ENCODE data around the gene TJP3.

Gene TJP3

DNA sequence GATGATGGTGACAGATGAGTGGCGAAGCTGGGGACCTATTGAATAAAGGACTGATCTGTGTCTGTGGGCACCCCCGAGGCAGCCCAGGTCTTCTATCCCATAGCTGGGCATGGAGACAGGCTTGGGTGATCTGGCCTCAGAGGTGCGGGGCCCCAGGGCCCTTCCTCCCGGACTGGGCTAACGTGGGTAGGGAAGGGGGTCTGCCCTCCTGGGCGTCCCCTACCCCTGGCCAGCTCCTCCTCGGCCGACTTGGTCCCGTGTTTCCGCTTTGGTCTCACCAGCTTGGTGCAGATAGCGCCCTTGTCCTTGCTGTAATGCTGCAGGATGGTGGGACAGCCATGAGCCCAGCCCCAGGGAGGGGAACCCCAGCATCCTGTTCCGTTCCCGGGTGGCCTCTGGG, 74.7 kb downstream of the TJP3 start:
- no peak for DNase-seq (ENCODE audit: low read depth in 2 of 2)

- no peak for DNase-seq (ENCODE audit: low read depth in 2 of 2)
Observed at GRCh38 chr19:3783660-3784584, 75.7 kb downstream of the TJP3 start.

DNA sequence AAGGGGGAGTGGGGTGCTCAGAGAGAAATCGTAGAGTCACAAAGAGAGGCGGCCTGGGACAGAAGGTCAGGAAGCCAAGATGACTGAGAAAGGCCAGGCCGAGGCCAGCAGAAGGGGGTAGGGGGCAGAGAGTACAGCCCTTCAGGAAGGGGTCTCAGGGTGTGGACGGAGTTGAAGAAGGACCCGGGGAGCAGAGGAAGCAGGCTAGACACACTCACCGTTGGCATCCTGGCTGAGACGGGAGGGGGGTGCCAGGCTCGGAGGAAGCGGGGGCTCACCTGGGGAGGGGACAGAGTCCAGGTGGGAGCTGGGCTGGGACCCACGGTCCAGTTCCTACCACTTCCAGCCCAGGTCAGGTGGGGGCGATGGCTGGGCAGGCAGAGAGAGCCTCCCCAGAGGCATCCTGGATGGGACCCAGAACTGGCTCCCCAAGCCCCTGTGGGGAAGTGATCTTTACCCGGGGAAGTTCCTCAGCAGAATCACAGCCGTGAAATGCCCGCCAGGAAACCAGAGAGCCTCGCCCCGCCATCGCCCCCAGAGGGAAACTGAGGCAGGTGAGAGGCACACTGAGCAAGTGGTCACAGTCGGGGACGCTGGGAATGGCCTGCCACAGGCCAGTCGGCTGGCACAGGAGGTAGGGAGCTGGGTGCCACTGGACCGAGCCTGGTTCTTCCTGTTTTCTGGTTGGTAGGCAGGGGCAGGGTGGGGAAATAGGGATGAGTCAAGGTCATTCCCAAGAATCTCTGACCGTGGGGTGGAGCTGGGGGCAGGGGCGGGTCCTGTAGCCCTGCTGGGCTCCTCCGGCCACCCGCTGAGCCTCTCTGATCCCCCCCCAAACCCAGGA, 76.6 kb downstream of the TJP3 start:
- no peak for DNase-seq (ENCODE audit: low read depth in 2 of 2)

DNA sequence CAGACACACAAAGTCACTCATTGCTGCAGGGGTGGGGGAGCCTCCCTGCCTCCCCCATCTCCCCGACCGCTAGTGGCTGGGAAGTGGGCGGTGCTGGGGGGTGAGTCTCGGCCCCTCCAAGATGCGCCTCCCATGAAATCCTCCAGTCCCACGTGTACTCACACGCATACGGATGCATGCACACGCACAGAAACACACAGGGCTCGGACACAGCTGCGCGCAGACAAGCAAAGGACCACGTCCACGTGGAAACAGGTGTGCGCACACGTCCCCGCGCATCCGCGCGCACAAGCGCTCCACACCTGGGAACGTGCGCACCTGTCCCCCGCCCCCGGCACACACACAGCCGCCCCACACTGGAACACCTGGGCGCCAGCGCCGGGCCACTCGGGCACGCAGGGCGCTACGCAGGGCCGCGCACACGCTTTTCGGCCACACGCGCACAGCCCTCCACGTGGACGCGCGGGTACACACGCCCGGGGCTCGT, 77.3 kb downstream of the TJP3 start:
- no peak for DNase-seq (ENCODE audit: low read depth in 2 of 2)

DNA sequence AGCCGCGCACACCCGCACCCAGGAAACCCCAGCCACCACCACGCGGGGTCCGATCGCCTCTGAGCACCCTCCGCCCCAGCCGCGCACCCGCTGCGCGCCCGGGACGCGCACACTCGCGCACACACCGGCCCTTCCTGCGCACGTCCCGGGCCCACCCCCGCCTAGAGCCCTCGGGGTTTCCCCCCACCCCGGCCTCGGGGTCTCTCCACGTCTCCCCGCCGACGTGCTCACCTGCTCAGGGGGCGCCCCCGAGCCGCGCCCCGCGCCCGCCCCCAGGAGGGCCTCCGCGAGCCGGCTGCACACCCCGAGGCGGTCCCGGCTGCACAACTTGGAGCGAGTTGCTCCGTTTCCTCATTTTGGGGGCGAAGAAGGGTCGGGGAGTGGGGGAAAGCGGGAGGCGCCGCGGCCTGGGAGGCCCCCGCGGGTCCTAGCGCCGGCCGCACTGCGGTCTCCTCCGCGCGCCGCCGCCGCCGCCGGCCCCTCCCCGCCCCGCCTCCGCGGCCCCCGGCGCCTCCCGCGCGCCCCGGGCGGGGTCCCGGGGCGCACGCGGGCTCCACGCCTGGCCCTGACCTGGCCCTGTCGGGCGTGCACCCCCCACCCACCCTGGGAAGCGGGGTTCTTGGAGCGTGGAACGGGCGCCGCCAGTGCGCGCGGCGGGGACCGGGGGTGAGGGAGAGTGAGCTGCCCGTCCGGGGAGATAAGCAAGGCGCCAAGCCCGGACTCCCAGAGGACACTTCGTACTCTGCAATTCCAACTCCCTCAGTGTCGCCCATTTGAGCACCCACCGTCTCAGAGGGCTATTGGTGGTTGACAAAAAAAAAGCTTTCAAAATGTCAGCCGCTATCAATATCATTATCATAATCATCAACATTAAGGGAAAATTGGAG, 78.0 kb downstream of the TJP3 start, which contains the start of gene MATK:
Gene MATK, minus strand, starts transcription at position 444 of the 887 bp plus-strand sequence. CDS start 1,246 bp downstream, outside the sequence.
- DNase-seq (ENCODE audit: low read depth in 2 of 2) = no peak

- no peak for DNase-seq (ENCODE audit: low read depth in 2 of 2)
Observed at GRCh38 chr19:3788996-3789778, 81.0 kb downstream of the TJP3 start.

DNA sequence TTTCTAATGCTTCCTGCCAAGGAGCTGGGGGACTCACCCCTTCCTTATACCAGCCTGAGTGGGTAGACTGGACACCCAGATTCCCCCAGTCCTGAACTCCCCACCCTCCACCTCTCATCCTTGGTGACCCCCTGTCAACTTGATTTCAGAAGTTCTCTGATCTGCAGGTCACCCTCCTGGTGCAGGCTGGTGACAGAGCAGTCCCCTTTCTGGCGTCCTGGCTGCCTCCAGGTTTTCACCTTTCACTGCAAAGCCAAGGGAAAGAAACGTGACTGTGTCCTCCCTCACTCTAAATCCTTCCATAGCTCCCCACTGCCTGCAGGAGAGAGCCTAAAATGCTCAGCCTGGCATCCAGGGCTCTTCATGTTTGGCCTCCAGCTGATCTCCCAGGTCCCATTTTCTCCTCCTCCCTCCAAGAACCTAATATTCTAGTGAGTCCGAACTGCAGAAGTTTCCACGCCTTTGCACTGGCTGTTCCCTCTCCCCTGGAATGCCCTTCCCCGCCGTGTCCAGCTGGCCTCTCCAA, 82.1 kb downstream of the TJP3 start:
- DNase-seq (ENCODE audit: low read depth in 2 of 2) = no peak

DNA sequence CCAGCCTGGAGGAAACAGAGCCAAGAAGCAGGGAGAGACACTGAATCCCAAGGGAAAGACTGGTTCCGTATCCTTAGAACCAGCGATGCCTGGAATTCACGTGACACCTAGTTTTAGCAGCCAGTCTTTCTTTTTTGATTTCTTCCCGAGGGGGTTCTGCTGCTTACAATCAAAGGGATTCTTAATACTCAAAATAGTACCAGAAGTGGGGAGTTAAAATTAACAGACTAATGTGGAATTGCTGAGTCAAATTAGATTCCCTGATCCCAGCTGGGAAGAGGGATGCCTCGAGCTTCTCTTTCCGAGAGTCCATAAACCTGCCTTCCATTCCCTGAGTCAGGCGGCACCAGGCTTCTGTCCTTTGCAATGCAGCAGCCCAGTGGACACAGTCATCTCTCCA, 82.8 kb downstream of the TJP3 start:
- no peak for DNase-seq (ENCODE audit: low read depth in 2 of 2)

- no peak for DNase-seq (ENCODE audit: low read depth in 2 of 2)
Observed at GRCh38 chr19:3792114-3792513, 83.9 kb downstream of the TJP3 start.

DNA sequence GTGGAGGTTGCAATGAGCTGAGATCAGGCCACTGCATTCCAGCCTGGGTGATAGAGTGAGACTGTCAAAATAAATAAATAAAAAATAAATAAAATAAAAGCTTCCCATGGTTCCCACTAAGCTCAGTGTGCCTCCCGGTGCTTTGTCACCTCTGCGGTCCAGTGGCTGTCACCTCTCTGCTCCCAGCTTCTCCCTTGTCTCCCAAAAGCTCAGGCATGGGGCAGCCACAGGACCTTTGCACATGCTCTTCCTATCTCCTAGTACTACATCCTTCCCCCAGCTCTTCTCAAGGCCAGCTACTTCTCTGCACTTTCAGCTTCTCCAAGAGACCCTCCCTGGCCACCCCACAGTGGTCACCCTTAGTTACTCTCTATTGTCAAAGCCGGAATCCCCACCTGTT, 85.6 kb downstream of the TJP3 start:
- no peak for DNase-seq (ENCODE audit: low read depth in 2 of 2)

GRCh38 chr19:3796358-3796757, 88.2 kb downstream of the TJP3 start:
- DNase-seq (ENCODE audit: low read depth in 2 of 2) = no peak

DNA sequence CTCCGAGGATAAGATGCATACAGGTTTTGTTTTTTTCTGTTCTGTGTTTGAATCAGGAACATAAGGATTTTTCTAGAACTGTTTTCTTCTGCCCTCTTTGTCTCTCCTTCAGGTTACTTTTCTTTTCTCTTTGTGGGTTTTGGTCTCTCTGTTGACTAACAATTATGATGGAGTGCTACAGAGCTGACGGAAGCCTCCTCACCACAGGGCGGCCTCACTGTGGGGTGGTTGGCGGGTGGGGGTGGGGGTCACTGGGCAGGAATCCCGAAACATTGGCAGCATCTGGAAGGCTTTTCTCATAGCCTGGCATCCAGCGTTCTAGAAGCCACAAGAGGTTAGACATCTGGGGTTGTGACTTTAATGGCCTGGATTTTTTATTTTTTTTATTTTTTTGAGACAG, 90.0 kb downstream of the TJP3 start:
- no peak for DNase-seq (ENCODE audit: low read depth in 2 of 2)

Data from fibroblast of skin of left biceps (primary cell).